Astrocyte of the cerebellum (primary cell): ENCODE results near the gene CCND3.
A peak's percentile ranks its signal among the peaks of the same experiment; 100 is the strongest.

Experiments
- DNase-seq: peaks from one replicate; pipeline ENCODE4 v3.0.0-alpha.2; 2011; ENCODE audit warnings: low read depth
- H3K4me3 ChIP-seq: 2 replicates; pipeline ENCODE4 v1.5.1; 2011; ENCODE audit warnings: mild to moderate bottlenecking, low read depth, low read length, moderate library complexity
- in situ Hi-C: cut with HindIII; loops from 2 replicates; pipeline ENCODE4 v1.10.0; 2017; ENCODE audit warnings: low sequenced_read_pairs
- TF ChIP-seq, protein P1 (sequence below): IDR thresholded peaks from 2 replicates; pipeline ENCODE4 v1.5.1; 2012; ENCODE audit warnings: low read length, low read depth, moderate library complexity, mild to moderate bottlenecking; ENCODE audit errors: missing control alignments

CCND3 gene

DNA sequence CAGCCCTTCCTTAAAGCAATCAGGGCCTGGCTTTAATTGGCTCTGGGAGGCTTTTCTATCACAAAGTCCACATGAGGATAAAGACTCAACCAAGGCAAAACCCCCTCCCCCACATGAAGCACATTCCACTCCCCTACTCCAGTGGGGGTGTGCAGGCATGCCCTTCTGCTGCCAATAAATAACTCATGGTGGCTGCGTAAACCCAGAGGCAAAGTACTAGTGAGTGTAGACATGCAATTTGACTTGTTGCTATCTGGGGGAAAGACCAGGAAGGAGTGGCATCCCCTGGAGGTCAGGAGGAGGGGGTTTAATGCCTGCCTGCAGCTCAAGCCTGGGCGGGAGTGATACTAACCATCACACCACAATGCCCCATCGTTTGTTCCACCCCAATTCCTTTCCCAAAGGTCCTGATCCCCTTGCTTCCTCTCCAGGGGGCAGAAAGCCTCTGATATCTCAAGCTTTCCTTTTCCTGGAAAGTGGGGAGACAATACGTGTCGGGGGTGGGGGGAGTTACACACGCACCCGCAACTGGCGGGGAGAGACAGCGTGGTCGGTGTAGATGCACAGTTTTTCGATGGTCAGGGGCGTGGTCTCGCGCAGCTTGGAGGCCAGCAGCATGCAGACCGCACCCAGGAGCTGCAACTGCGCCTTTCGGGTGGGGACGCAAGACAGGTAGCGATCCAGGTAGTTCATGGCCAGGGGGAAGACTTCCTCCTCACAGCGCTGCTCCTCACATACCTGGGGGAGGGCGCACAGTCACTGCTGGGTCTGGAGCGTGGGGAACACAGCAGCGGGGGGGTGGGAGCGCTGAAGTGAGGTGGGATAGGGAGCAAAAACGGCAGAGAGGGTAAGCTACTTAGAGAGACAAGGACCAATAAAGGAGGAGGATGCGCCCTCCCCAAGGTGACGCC is 1.5 kb downstream of the CCND3 start:
- H3K4me3 ChIP-seq = peak overlapping the region; percentile 91
- in situ Hi-C loops = no loop called here
- DNase-seq = no peak
- TF ChIP-seq, protein P1, sequence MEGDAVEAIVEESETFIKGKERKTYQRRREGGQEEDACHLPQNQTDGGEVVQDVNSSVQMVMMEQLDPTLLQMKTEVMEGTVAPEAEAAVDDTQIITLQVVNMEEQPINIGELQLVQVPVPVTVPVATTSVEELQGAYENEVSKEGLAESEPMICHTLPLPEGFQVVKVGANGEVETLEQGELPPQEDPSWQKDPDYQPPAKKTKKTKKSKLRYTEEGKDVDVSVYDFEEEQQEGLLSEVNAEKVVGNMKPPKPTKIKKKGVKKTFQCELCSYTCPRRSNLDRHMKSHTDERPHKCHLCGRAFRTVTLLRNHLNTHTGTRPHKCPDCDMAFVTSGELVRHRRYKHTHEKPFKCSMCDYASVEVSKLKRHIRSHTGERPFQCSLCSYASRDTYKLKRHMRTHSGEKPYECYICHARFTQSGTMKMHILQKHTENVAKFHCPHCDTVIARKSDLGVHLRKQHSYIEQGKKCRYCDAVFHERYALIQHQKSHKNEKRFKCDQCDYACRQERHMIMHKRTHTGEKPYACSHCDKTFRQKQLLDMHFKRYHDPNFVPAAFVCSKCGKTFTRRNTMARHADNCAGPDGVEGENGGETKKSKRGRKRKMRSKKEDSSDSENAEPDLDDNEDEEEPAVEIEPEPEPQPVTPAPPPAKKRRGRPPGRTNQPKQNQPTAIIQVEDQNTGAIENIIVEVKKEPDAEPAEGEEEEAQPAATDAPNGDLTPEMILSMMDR = no peak

DNA sequence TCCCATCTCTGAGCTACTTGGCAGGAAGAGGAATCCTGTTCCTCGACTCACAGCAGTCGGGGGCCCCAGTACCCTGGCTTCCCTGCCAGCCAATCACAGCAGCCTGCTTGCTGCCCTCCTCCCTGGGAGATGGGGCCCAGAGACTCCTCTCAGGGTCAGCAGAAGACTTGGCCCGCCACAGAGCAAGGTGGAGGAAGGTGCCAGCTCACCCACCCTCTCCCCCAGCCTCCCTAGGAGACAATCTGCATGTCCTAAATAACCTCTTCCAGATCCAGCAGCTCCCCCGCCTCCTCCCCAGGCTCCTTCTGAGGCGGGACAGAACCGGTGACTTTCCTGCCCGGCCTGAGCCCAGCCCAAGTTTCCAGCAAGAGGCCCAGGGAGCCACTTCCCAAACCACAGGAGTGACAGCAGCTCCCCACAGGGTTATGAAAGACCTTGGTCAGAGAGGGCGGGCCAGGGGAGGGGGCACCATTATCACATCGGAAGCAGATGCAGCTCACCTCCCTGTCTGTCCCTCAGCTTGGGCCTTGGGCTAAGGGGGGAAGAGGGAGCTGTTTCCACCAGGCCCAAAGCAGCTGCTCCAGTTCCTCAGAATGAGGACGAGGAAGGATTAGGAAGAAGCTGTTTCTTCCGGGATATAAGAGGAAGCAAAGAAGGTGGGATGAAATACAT is 2.3 kb downstream of the CCND3 start:
- in situ Hi-C loops = no loop called here
- peak overlapping the region; percentile 91 for H3K4me3 ChIP-seq
- DNase-seq = no peak
- TF ChIP-seq, protein P1 = no peak

DNA sequence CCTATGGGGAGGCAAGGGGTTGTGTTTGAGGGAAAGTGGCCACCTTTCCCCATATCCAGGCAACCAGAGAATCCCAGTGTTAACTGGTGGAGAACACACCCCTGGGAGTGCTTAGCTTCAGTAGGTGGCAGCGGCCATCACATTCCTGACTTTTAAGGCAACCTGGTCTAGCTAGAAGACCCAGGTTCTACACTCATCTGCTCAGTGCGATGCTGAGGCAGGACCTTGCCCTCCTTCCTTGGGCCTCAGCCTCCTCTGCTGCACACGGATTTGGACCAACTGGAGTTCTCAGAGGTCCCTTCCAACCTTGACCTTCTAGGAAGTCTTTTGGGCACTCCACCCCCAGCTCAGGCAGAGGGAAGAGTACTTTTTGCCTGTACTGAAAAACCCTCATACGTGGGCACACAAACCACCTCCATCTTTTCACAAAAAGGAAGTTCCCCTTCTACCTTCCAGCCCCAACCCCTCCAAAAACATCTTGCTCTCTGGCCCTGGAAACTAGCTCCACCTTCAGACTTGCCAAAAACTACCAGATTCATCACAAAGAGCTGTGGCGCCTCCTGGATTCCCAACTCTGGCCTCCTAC is 2.9 kb downstream of the CCND3 start:
- no peak for DNase-seq
- H3K4me3 ChIP-seq = peak overlapping the region; percentile 9
- TF ChIP-seq, protein P1 = no peak
- in situ Hi-C loops = no loop called here

DNA sequence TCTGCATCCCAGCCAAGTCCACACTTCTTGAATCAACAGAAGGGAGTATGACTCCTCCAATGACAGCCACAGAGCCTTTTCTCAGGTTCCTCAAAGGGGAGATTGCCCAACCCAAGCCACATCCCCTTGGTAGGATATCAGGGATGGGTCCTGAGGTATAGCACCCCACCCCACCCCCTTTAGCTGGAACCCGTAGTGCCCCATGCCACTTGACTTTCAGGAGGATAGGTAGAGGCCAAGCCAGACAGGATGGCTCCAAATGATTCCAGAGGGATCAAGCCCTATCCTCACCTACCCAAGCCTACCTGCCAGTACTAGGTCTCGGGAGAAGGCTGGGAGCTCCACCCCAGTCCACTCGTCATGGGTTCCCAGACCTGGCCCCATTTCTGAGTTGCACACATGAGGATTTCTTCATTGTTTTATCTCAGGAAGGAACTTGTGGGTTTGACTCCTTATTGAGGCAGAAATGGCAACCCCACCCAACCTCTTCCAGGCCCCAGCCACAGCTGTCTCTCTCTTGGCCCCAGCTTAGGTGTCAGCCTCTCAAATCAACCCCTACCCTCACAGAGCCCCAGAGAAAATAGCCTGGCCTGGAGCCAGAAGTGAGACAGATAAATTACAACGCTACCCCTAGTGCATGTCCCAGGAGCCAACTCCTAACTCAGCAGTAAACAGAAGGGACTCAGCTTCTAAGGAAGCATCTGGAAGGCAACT is 3.6 kb downstream of the CCND3 start:
- no peak for DNase-seq
- in situ Hi-C loops = no loop called here
- TF ChIP-seq, protein P1 = no peak
- H3K4me3 ChIP-seq = no peak overlapping the region

DNA sequence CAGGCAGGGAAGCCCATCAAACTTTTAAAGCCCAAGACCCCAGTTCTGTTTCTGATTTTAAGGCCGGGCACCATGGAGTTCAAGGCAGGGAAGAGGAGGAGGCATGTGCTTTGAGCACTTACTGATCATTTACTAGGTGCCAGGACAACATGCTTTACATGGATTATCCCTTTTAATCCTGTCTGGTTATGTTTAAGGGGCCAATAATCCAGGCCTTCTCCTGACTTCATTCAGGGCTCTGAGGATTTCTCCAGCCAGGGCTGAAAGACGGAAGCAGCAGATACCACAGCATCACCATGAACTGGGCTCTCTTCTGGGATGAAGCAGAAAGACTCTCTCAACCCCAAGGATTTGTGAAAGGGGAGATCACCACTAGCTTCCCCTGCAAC is 4.1 kb downstream of the CCND3 start:
- in situ Hi-C loops = no loop called here
- no peak for DNase-seq
- TF ChIP-seq, protein P1 = no peak
- no peak overlapping the region for H3K4me3 ChIP-seq
